ENCODE results near the gene EFNA3.

EFNA3 gene

DNA sequence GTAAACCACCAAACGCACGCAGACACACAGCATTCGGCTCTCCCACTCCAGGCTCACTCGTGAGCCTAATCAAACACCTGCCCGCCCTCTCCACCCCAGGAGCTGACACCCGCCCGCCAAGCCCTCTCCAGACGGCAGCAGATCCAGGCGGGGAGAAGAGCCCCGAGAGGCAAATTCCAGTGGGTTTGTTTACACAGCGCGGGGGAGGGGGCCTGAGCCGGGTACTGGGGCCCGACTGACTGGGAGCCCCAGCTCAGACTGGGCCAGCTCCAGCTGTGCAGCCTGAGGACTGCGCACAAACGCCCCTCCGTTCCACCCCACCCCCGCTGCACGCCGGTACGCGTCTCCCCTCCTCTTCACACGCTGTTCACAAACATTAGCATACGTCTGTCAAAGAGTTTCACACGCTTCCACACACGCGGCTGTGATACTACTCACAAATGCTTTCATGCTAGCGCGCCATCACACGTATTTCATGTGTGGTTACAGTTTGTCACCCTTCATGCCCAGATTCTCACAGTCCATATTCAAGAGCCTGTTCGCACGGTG is 48.0 kb downstream of the EFNA3 start:
- Histone ChIP-seq H3K9me3 (ENCODE audit: control insufficient read depth, insufficient read depth, low read depth, low read length) (no peaks in the 10 kb centered on the region), H3K4me3 (ENCODE audit: low read depth, low read length) (peak overlapping the region; percentile 62), H3K27ac (ENCODE audit: extremely low read depth, low read depth, low read length) (peak overlapping the region; percentile 73), H3K36me3 (ENCODE audit: control insufficient read depth in 2 of 2, insufficient read depth in 1 of 2, low read length in 2 of 2) (peaks cover 0 to 10% of the 10 kb centered on the region in 2 experiments; a peak in 1 of 3 replicates), H3K4me1 (ENCODE audit: control insufficient read depth, insufficient read depth, low read length) (peaks cover 21% of the 10 kb centered on the region)
- ChIA-PET CTCF (interaction anchor here (1.4 to 2.6 kb wide), 4 partner anchors 32 to 46 kb away, joined by 5 to 17 read pairs (median 6); partner anchors contain the start of gene KRTCAP2), POLR2A (interaction anchor here (0.7 to 2.9 kb wide), 6 partner anchors 8 to 46 kb away, joined by 3 to 9 read pairs (median 6); partner anchors contain the start of genes KRTCAP2 and SLC50A1)
- no peak for TF ChIP-seq ZNF184 (tag by site-specific recombination; IDR thresholded peaks at IDR 0.05)
- TF ChIP-seq OSR2 (tag by site-specific recombination; IDR thresholded peaks at IDR 0.05), result peak; percentile 32
- TF ChIP-seq EGR2 (tag by site-specific recombination; IDR thresholded peaks at IDR 0.05; ENCODE audit: low read depth), result peak; percentile 96
- no peak for TF ChIP-seq ZNF239 (tag by site-specific recombination; IDR thresholded peaks at IDR 0.05)
- TF ChIP-seq ZNF777 (tag by site-specific recombination; IDR thresholded peaks at IDR 0.05; ENCODE audit: borderline replicate concordance), result peak; percentile 43; the same call in 1 of the 2 replicates
- TF ChIP-seq ZNF202 (tag by site-specific recombination; IDR thresholded peaks at IDR 0.05; ENCODE audit: borderline replicate concordance), result no peak
- TF ChIP-seq ZNF544 (tag by site-specific recombination; IDR thresholded peaks at IDR 0.05), result no peak
- no peak for TF ChIP-seq GFI1B (tag by site-specific recombination; IDR thresholded peaks at IDR 0.05)
- no peak for TF ChIP-seq ZNF214 (tag by site-specific recombination; IDR thresholded peaks at IDR 0.05; ENCODE audit: borderline replicate concordance)
- TF ChIP-seq ZFP41 (tag by site-specific recombination; IDR thresholded peaks at IDR 0.05; ENCODE audit: borderline replicate concordance), result no peak
- TF ChIP-seq SALL2 (tag by site-specific recombination; IDR thresholded peaks at IDR 0.05; ENCODE audit: borderline replicate concordance), result no peak
- TF ChIP-seq ZNF776 (tag by site-specific recombination; IDR thresholded peaks at IDR 0.05; ENCODE audit: borderline replicate concordance), result no peak
- no peak for TF ChIP-seq ZNF521 (tag by site-specific recombination; IDR thresholded peaks at IDR 0.05)
- TF ChIP-seq, protein P1, sequence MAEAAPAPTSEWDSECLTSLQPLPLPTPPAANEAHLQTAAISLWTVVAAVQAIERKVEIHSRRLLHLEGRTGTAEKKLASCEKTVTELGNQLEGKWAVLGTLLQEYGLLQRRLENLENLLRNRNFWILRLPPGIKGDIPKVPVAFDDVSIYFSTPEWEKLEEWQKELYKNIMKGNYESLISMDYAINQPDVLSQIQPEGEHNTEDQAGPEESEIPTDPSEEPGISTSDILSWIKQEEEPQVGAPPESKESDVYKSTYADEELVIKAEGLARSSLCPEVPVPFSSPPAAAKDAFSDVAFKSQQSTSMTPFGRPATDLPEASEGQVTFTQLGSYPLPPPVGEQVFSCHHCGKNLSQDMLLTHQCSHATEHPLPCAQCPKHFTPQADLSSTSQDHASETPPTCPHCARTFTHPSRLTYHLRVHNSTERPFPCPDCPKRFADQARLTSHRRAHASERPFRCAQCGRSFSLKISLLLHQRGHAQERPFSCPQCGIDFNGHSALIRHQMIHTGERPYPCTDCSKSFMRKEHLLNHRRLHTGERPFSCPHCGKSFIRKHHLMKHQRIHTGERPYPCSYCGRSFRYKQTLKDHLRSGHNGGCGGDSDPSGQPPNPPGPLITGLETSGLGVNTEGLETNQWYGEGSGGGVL (tag by site-specific recombination; IDR thresholded peaks at IDR 0.05), result peak; percentile 94
- TF ChIP-seq ZNF133 (tag by site-specific recombination; IDR thresholded peaks at IDR 0.05), result no peak
- TF ChIP-seq ZBTB6 (tag by site-specific recombination; IDR thresholded peaks at IDR 0.05), result no peak
- no peak; the same call in 1 of the 2 replicates for TF ChIP-seq ZNF600 (tag by site-specific recombination; IDR thresholded peaks at IDR 0.05)
- TF ChIP-seq ZNF37A (tag by site-specific recombination; IDR thresholded peaks at IDR 0.05), result no peak
- TF ChIP-seq ZNF548 (tag by site-specific recombination; IDR thresholded peaks at IDR 0.05), result no peak
- TF ChIP-seq ZNF274 (IDR thresholded peaks at IDR 0.05; ENCODE audit: low read length), result no peak
- TF ChIP-seq ZNF274 (tag by site-specific recombination; IDR thresholded peaks at IDR 0.05; ENCODE audit: borderline replicate concordance), result no peak
- TF ChIP-seq ZBTB21 (tag by site-specific recombination; IDR thresholded peaks at IDR 0.05), result no peak
- TF ChIP-seq, protein P2, sequence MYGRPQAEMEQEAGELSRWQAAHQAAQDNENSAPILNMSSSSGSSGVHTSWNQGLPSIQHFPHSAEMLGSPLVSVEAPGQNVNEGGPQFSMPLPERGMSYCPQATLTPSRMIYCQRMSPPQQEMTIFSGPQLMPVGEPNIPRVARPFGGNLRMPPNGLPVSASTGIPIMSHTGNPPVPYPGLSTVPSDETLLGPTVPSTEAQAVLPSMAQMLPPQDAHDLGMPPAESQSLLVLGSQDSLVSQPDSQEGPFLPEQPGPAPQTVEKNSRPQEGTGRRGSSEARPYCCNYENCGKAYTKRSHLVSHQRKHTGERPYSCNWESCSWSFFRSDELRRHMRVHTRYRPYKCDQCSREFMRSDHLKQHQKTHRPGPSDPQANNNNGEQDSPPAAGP (tag by site-specific recombination; IDR thresholded peaks at IDR 0.05), result peak; percentile 94
- no peak for TF ChIP-seq BCL11A (tag by site-specific recombination; IDR thresholded peaks at IDR 0.05; ENCODE audit: low read depth)
- TF ChIP-seq ZNF561 (tag by site-specific recombination; IDR thresholded peaks at IDR 0.05; ENCODE audit: borderline replicate concordance), result 0 out of 2 replicates have a peak, but pooled peaks have one; percentile 25
- no peak for TF ChIP-seq MEIS1 (CRISPR knock-in tag; IDR thresholded peaks at IDR 0.05; ENCODE audit: borderline replicate concordance)
- TF ChIP-seq ZNF404 (tag by site-specific recombination; IDR thresholded peaks at IDR 0.05), result no peak
- TF ChIP-seq, protein P3, sequence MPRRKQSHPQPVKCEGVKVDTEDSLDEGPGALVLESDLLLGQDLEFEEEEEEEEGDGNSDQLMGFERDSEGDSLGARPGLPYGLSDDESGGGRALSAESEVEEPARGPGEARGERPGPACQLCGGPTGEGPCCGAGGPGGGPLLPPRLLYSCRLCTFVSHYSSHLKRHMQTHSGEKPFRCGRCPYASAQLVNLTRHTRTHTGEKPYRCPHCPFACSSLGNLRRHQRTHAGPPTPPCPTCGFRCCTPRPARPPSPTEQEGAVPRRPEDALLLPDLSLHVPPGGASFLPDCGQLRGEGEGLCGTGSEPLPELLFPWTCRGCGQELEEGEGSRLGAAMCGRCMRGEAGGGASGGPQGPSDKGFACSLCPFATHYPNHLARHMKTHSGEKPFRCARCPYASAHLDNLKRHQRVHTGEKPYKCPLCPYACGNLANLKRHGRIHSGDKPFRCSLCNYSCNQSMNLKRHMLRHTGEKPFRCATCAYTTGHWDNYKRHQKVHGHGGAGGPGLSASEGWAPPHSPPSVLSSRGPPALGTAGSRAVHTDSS (tag by site-specific recombination; IDR thresholded peaks at IDR 0.05), result no peak; the same call in 1 of the 2 replicates
- no peak for TF ChIP-seq ZNF560 (tag by site-specific recombination; IDR thresholded peaks at IDR 0.05; ENCODE audit: borderline replicate concordance)
- TF ChIP-seq PBX3 (CRISPR knock-in tag; IDR thresholded peaks at IDR 0.05), result no peak
- TF ChIP-seq ZNF596 (tag by site-specific recombination; IDR thresholded peaks at IDR 0.05), result no peak
- TF ChIP-seq SP2 (tag by site-specific recombination; IDR thresholded peaks at IDR 0.05), result peak; percentile 52

Measured in HEK293 (cell line).